ENCODE results near the gene CCL16. TPM values are rescaled to one million over a fixed set of nuclear protein-coding genes. Genes with fewer than 3 reads are reported as not detected.

Gene CCL16
- polyA plus RNA-seq, 1 experiment, result not detected

- ChIA-PET CTCF (interaction anchor here (0.7 to 1.4 kb wide), 3 partner anchors 14 to 217 kb away, joined by 3 to 5 read pairs (median 3); no protein-coding TSS in a partner anchor), POLR2A (no interaction called here)
- DNase-seq (ENCODE audit: low read depth), result no peak
- Histone ChIP-seq H3K4me3 (ENCODE audit: low read depth, low read length) (no peak overlapping the region), H3K36me3 (ENCODE audit: control insufficient read depth, insufficient read depth, low read length) (no peaks in the 10 kb centered on the region), H3K27me3 (ENCODE audit: control insufficient read depth, insufficient read depth, low read length) (no peaks in the 10 kb centered on the region)
- TF ChIP-seq, protein P1, sequence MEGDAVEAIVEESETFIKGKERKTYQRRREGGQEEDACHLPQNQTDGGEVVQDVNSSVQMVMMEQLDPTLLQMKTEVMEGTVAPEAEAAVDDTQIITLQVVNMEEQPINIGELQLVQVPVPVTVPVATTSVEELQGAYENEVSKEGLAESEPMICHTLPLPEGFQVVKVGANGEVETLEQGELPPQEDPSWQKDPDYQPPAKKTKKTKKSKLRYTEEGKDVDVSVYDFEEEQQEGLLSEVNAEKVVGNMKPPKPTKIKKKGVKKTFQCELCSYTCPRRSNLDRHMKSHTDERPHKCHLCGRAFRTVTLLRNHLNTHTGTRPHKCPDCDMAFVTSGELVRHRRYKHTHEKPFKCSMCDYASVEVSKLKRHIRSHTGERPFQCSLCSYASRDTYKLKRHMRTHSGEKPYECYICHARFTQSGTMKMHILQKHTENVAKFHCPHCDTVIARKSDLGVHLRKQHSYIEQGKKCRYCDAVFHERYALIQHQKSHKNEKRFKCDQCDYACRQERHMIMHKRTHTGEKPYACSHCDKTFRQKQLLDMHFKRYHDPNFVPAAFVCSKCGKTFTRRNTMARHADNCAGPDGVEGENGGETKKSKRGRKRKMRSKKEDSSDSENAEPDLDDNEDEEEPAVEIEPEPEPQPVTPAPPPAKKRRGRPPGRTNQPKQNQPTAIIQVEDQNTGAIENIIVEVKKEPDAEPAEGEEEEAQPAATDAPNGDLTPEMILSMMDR (IDR thresholded peaks at IDR 0.05; ENCODE audit: insufficient read depth, low read depth, low read length), result no peak
Observed at GRCh38 chr17:35931794-35932425, 49.4 kb downstream of the CCL16 start.

- ChIA-PET CTCF (interaction anchor here (1.1 kb wide), 1 partner anchor 39 kb away, joined by 3 read pairs; no protein-coding TSS in a partner anchor), POLR2A (no interaction called here)
- TF ChIP-seq, protein P1 (IDR thresholded peaks at IDR 0.05; ENCODE audit: insufficient read depth, low read depth, low read length), result no peak
Observed at GRCh38 chr17:35930211-35931065, 50.9 kb downstream of the CCL16 start, which contains the start of gene RDM1. TSS of gene RDM1 (minus strand) at chr17:35930773. CDS start at chr17:35930727, 46 bp downstream.

GRCh38 chr17:35927714-35928113, 53.6 kb downstream of the CCL16 start:
- no peak overlapping the region for H3K4me3 ChIP-seq (ENCODE audit: low read depth, low read length)
- no peak for DNase-seq (ENCODE audit: low read depth)
- ChIA-PET CTCF (interaction anchor here (0.5 kb wide), 1 partner anchor 19 kb away, joined by 3 read pairs; no protein-coding TSS in a partner anchor), POLR2A (no interaction called here)
- TF ChIP-seq, protein P1 (IDR thresholded peaks at IDR 0.05; ENCODE audit: insufficient read depth, low read depth, low read length), result no peak
- no peaks in the 10 kb centered on the region for H3K27me3 ChIP-seq (ENCODE audit: control insufficient read depth, insufficient read depth, low read length)
- no peaks in the 10 kb centered on the region for H3K36me3 ChIP-seq (ENCODE audit: control insufficient read depth, insufficient read depth, low read length)

More at GRCh38 chr17:35930211-35931065, 50.9 kb downstream of the CCL16 start, which contains the start of gene RDM1:
- peak within 1 kb of the TSS; percentile 53 for H3K4me3 ChIP-seq (ENCODE audit: low read depth, low read length)
- DNase-seq (ENCODE audit: low read depth), result no peak
- H3K36me3 ChIP-seq (ENCODE audit: control insufficient read depth, insufficient read depth, low read length), result no peaks in the 10 kb centered on the region
- H3K27me3 ChIP-seq (ENCODE audit: control insufficient read depth, insufficient read depth, low read length), result no peaks in the 10 kb centered on the region

Other genes starting within 250 kb of the CCL16 start
- 3.2 and 4.5 TPM in 2 replicates for gene RASL10B, start 249.9 kb downstream of the CCL16 start, polyA plus RNA-seq (2011; rRNA removed)
- gene GAS2L2, start 228.3 kb downstream of the CCL16 start, polyA plus RNA-seq (2011; rRNA removed), result not detected in 2 replicates
- not detected in 2 replicates for gene C17orf50, start 220.6 kb downstream of the CCL16 start, polyA plus RNA-seq (2011; rRNA removed)
- gene MMP28, start 185.9 kb downstream of the CCL16 start, polyA plus RNA-seq (2011; rRNA removed), result 0.15 and 0.28 TPM in 2 replicates
- gene TAF15, start 172.0 kb downstream of the CCL16 start, polyA plus RNA-seq (2011; rRNA removed), result 27.4 and 49.6 TPM in 2 replicates
- gene HEATR9, start 112.6 kb downstream of the CCL16 start, polyA plus RNA-seq (2011; rRNA removed), result not detected in 2 replicates
- 0.16 TPM in 2 replicates for gene CCL5, start 101.1 kb downstream of the CCL16 start, polyA plus RNA-seq (2011; rRNA removed)
- 0.17 and 0.20 TPM in 2 replicates for gene RDM1, start 50.7 kb downstream of the CCL16 start, polyA plus RNA-seq (2011; rRNA removed)
- gene LYZL6, start 37.8 kb downstream of the CCL16 start, polyA plus RNA-seq (2011; rRNA removed), result not detected in 2 replicates
- gene CCL14, start 5.2 kb upstream of the CCL16 start, polyA plus RNA-seq (2011; rRNA removed), result not detected in 2 replicates
- gene CCL15, start 20.1 kb upstream of the CCL16 start, polyA plus RNA-seq (2011; rRNA removed), result not detected in 2 replicates
- not detected in 2 replicates for gene CCL23, start 36.5 kb upstream of the CCL16 start, polyA plus RNA-seq (2011; rRNA removed)
- not detected in 2 replicates for gene CCL18, start 82.8 kb upstream of the CCL16 start, polyA plus RNA-seq (2011; rRNA removed)
- gene CCL3, start 108.6 kb upstream of the CCL16 start, polyA plus RNA-seq (2011; rRNA removed), result not detected in 2 replicates
- gene CCL4, start 122.3 kb upstream of the CCL16 start, polyA plus RNA-seq (2011; rRNA removed), result not detected in 2 replicates
- 1.4 and 2.3 TPM in 2 replicates for gene TBC1D3B, start 195.1 kb upstream of the CCL16 start, polyA plus RNA-seq (2011; rRNA removed)
- gene CCL3L1, start 215.3 kb upstream of the CCL16 start, polyA plus RNA-seq (2011; rRNA removed), result not detected in 2 replicates
- not detected in 2 replicates for gene CCL4L2, start 229.6 kb upstream of the CCL16 start, polyA plus RNA-seq (2011; rRNA removed)